Vagina (tissue), 2 donors: ENCODE measurements around the gene DPP8. TPM values are rescaled to one million over a fixed set of nuclear protein-coding genes. Genes with fewer than 3 reads are reported as not detected.
A peak's percentile ranks its signal among the peaks of the same experiment; 100 is the strongest.

Experiments
- DNase-seq, 2 donors: peaks; one replicate each; pipeline ENCODE4 v3.0.0-alpha.2; 2017; ENCODE audit errors: extremely low spot score in 2 of 2
- H3K27ac ChIP-seq: fragments of 200-600 bp; sonication (generic); one replicate; pipeline ENCODE4 v1.5.1; 2019
- H3K27me3 ChIP-seq: fragments of 200-600 bp; sonication (generic); one replicate; pipeline ENCODE4 v1.5.1; 2019
- H3K36me3 ChIP-seq, 2 donors: fragments of 200-600 bp; sonication (generic); one replicate each; pipeline ENCODE4 v1.5.1; 2017 to 2019
- H3K4me1 ChIP-seq: fragments of 200-600 bp; sonication (generic); one replicate; pipeline ENCODE4 v1.5.1; 2019
- H3K4me3 ChIP-seq, 2 donors: fragments of 200-600 bp; sonication (generic); 1 replicate in 1 of 2; 2 replicates in 1 of 2; pipeline ENCODE4 v1.5.1; 2016 to 2019
- H3K9me3 ChIP-seq: fragments of 200-600 bp; sonication (generic); one replicate; pipeline ENCODE4 v1.5.1; 2019
- CTCF ChIP-seq, 3 experiments: fragments of 450-650 bp in 2 of 3; fragments of 200-600 bp in 1 of 3; sonication (generic) in 1 of 3; IDR thresholded peaks; one replicate each; pipeline ENCODE4 v1.5.1; 2017 to 2019; ENCODE audit warnings: antibody characterized with exemption in 3 of 3, mild to moderate bottlenecking in 2 of 3, moderate library complexity in 2 of 3
- POLR2A ChIP-seq, 2 donors: fragments of 450-650 bp; IDR thresholded peaks; one replicate each; pipeline ENCODE4 v1.6.1; 2017; ENCODE audit warnings: antibody characterized with exemption in 2 of 2, mild to moderate bottlenecking in 2 of 2, moderate library complexity in 2 of 2
- POLR2AphosphoS5 ChIP-seq, 2 donors: sonication (generic); formaldehyde crosslinking; IDR thresholded peaks; one replicate each; pipeline ENCODE4 v1.9.0; 2017; ENCODE audit warnings: antibody characterized with exemption in 2 of 2, mild to moderate bottlenecking in 2 of 2, low read depth in 1 of 2; ENCODE audit not compliant: insufficient read depth in 1 of 2
- intact Hi-C: fragments of 100-400 bp; cut with DNase I; formaldehyde crosslinking; loops from one replicate; pipeline ENCODE4 v1.15.1; 2023
- total RNA-seq: library from RNA; depleted of rRNA; stranded (reverse); fragments of >200 nt; gene quantifications from one replicate; pipeline ENCODE4 v1.2.3, GENCODE V29; 2016

DPP8 gene
- 28.2 TPM for total RNA-seq

GRCh38 chr15:65516997-65517865, at the start of gene DPP8:
TSS of gene DPP8 (minus strand) at chr15:65517689. CDS start at chr15:65512553, 5,136 bp downstream.
- H3K9me3 ChIP-seq, result no peaks in the 10 kb centered on the region
- intact Hi-C loops, result no loop called here
- no peaks in the 10 kb centered on the region for H3K27me3 ChIP-seq
- DNase-seq, result peak in 1 of 2 donors; percentile 92
- H3K4me3 ChIP-seq, result peak within 1 kb of the TSS; percentile 89 to 99
- H3K27ac ChIP-seq, result peak within 1 kb of the TSS; percentile 86
- peaks cover 41% of the 10 kb centered on the region for H3K4me1 ChIP-seq
- TF ChIP-seq CTCF (IDR thresholded peaks at IDR 0.05) (peak; percentile 62 to 71 (median 64)), POLR2AphosphoS5 (IDR thresholded peaks at IDR 0.05; ENCODE audit: insufficient read depth in 1 of 2, low read depth in 1 of 2) (peak; percentile 95), POLR2A (IDR thresholded peaks at IDR 0.05) (peak in 1 of 2 donors; percentile 13)
- no peaks in the 10 kb centered on the region for H3K36me3 ChIP-seq

- Histone ChIP-seq H3K4me3 (no peak overlapping the region), H3K27ac (no peak overlapping the region), H3K36me3 (peaks cover 0 to 40% of the 10 kb centered on the region in 2 donors), H3K27me3 (no peaks in the 10 kb centered on the region), H3K9me3 (no peaks in the 10 kb centered on the region), H3K4me1 (no peaks in the 10 kb centered on the region)
- no peak for TF ChIP-seq POLR2AphosphoS5 (IDR thresholded peaks at IDR 0.05; ENCODE audit: insufficient read depth in 1 of 2, low read depth in 1 of 2)
- TF ChIP-seq POLR2A (IDR thresholded peaks at IDR 0.05), result no peak
- TF ChIP-seq CTCF (IDR thresholded peaks at IDR 0.05), result no peak
- intact Hi-C loops, result no loop called here
- DNase-seq, result no peak
Measured at GRCh38 chr15:65561934-65562333, 44.4 kb upstream of the DPP8 start.

GRCh38 chr15:65559941-65560340, 42.5 kb upstream of the DPP8 start:
- intact Hi-C loops, result no loop called here
- Histone ChIP-seq H3K9me3 (no peaks in the 10 kb centered on the region), H3K27me3 (no peaks in the 10 kb centered on the region), H3K4me1 (no peaks in the 10 kb centered on the region), H3K4me3 (no peak overlapping the region), H3K27ac (no peak overlapping the region), H3K36me3 (peaks cover 0 to 41% of the 10 kb centered on the region in 2 donors)
- TF ChIP-seq CTCF (IDR thresholded peaks at IDR 0.05) (no peak), POLR2AphosphoS5 (IDR thresholded peaks at IDR 0.05; ENCODE audit: insufficient read depth in 1 of 2, low read depth in 1 of 2) (no peak), POLR2A (IDR thresholded peaks at IDR 0.05) (no peak)
- no peak for DNase-seq

- Histone ChIP-seq H3K36me3 (peaks cover 0 to 33% of the 10 kb centered on the region in 2 donors), H3K4me1 (no peaks in the 10 kb centered on the region), H3K4me3 (no peak overlapping the region), H3K27ac (no peak overlapping the region), H3K27me3 (no peaks in the 10 kb centered on the region), H3K9me3 (no peaks in the 10 kb centered on the region)
- no peak for TF ChIP-seq POLR2A (IDR thresholded peaks at IDR 0.05)
- TF ChIP-seq CTCF (IDR thresholded peaks at IDR 0.05), result no peak
- no peak for TF ChIP-seq POLR2AphosphoS5 (IDR thresholded peaks at IDR 0.05; ENCODE audit: insufficient read depth in 1 of 2, low read depth in 1 of 2)
- intact Hi-C loops, result no loop called here
- DNase-seq, result no peak
Measured at GRCh38 chr15:65558997-65559760, 41.7 kb upstream of the DPP8 start.
